Nephron (organoid): ENCODE data around the gene CDYL.

ENCODE experiments used
- H3K27ac Mint-ChIP-seq, 3 experiments: 2 replicates each; pipeline ENCODE4 v1.8.0; 2020; ENCODE audit warnings: mixed read lengths in 3 of 3, mild to moderate bottlenecking in 2 of 3, moderate library complexity in 1 of 3
- H3K27me3 Mint-ChIP-seq: 2 replicates; pipeline ENCODE4 v1.8.0; 2021; ENCODE audit warnings: low read depth, mild to moderate bottlenecking, moderate library complexity, mixed read lengths
- H3K36me3 Mint-ChIP-seq: 2 replicates; pipeline ENCODE4 v1.8.0; 2020; ENCODE audit warnings: low read depth, mixed read lengths
- H3K4me1 Mint-ChIP-seq: 2 replicates; pipeline ENCODE4 v1.8.0; 2020; ENCODE audit warnings: mixed read lengths
- H3K4me3 Mint-ChIP-seq, 3 experiments: 2 replicates each; pipeline ENCODE4 v1.8.0; 2020; ENCODE audit warnings: mild to moderate bottlenecking in 3 of 3, mixed read lengths in 3 of 3, moderate library complexity in 2 of 3
- H3K9me3 Mint-ChIP-seq: 2 replicates; pipeline ENCODE4 v1.8.0; 2020; ENCODE audit warnings: mixed read lengths
- TF ChIP-seq, protein P1 (sequence below), 3 experiments: fragments of 200-600 bp; sonication (generic); IDR thresholded peaks; one replicate each; pipeline ENCODE4 v1.5.0; 2021; ENCODE audit warnings: antibody characterized with exemption in 3 of 3; ENCODE audit not compliant: unreplicated experiment in 3 of 3

The CDYL gene

DNA sequence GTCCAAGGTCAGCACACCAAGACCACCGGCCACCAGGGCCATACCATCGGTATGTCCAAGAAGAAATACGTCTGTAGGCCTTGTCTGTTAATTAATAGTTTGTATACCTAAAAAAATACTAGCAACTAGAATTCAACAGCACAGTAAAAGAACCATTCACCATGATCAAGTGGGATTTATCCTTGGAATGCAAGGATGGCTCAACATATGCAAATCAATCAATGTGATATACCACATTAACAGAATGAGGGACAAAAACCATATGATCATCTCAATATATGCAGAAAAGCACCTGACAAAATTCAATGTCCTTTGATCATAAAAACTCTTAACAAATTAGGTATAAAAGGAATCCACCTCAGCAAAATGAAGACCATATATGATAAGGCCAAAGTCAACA lies 203.2 kb downstream of the CDYL start:
- H3K9me3 Mint-ChIP-seq = peaks cover 33% of the 10 kb centered on the region
- peaks cover 12% of the 10 kb centered on the region for H3K36me3 Mint-ChIP-seq
- H3K27me3 Mint-ChIP-seq = no peaks in the 10 kb centered on the region
- H3K4me3 Mint-ChIP-seq = no peak overlapping the region
- no peak overlapping the region for H3K27ac Mint-ChIP-seq
- TF ChIP-seq, protein P1, sequence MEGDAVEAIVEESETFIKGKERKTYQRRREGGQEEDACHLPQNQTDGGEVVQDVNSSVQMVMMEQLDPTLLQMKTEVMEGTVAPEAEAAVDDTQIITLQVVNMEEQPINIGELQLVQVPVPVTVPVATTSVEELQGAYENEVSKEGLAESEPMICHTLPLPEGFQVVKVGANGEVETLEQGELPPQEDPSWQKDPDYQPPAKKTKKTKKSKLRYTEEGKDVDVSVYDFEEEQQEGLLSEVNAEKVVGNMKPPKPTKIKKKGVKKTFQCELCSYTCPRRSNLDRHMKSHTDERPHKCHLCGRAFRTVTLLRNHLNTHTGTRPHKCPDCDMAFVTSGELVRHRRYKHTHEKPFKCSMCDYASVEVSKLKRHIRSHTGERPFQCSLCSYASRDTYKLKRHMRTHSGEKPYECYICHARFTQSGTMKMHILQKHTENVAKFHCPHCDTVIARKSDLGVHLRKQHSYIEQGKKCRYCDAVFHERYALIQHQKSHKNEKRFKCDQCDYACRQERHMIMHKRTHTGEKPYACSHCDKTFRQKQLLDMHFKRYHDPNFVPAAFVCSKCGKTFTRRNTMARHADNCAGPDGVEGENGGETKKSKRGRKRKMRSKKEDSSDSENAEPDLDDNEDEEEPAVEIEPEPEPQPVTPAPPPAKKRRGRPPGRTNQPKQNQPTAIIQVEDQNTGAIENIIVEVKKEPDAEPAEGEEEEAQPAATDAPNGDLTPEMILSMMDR (IDR thresholded peaks at IDR 0.05; ENCODE audit: unreplicated experiment in 3 of 3) = no peak
- peaks cover 5% of the 10 kb centered on the region for H3K4me1 Mint-ChIP-seq

DNA sequence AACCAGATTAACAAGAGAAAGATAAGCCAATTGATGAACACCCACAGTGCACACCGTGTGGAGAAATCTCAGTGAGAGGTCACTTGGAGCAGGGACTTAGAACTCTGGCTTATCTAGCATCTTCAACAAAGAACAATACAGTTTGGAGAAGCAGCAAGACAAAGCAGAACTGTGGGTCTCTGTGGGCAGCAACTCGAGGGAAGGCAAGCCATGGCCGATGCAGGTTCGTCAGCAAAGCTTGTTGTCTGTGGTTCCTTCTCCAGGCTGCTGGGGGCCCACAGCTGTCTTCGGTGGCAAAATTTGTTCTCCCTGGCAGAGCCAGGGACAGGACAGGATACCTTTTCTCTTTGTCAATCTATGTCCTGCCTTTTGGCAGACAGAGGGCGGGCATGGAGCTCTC lies 205.6 kb downstream of the CDYL start:
- peaks cover 13% of the 10 kb centered on the region for H3K36me3 Mint-ChIP-seq
- H3K27me3 Mint-ChIP-seq = no peaks in the 10 kb centered on the region
- H3K4me1 Mint-ChIP-seq = no peaks in the 10 kb centered on the region

DNA sequence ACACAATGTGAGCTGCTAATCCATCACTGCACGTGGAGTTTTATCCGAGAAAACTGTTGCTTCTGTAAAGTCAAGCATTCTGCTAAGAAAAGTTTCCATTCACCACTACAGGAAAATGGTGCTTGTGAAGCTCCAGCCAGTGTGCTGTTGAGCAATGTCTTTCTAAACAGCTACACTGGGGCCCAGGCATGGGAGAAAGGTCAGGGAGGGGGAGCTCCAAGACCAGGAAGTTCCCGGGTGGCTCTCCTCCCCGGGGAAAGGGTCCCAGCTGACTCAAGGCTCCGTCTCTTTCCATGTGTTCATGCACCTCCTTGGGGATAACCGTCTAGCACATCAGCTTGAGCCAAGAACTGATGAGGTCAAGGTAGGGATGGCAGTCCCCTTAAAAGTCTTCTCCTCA lies 207.1 kb downstream of the CDYL start:
- Mint-ChIP-seq H3K27me3 (no peaks in the 10 kb centered on the region), H3K36me3 (peaks cover 7% of the 10 kb centered on the region), H3K4me3 (no peak overlapping the region), H3K4me1 (no peaks in the 10 kb centered on the region), H3K9me3 (peaks cover 20% of the 10 kb centered on the region), H3K27ac (no peak overlapping the region)
- TF ChIP-seq, protein P1 (IDR thresholded peaks at IDR 0.05; ENCODE audit: unreplicated experiment in 3 of 3) = no peak

More for the DNA sequence above, 205.6 kb downstream of the CDYL start:
- TF ChIP-seq, protein P1 (IDR thresholded peaks at IDR 0.05; ENCODE audit: unreplicated experiment in 3 of 3) = no peak
- Mint-ChIP-seq H3K27ac (no peak overlapping the region), H3K4me3 (no peak overlapping the region), H3K9me3 (peaks cover 27% of the 10 kb centered on the region)

DNA sequence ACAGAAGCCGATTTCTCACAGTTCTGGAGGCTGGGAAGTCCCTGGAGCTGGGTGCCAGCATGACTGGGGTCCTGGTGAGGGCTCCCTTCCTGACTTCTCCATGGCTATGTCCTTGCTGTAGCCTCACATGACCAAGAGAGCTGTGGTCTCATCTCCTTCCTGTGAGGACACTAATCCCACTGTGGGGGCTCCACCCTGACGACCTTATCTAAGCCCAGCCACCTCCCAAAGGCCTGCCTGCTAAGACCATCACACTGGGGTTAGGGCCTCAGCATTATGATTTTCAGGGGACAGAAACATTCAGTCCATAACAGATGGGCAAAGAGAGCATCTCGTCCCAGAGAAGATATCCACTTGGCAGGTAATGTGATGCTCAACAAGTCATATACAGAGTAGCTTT lies 210.8 kb downstream of the CDYL start:
- H3K9me3 Mint-ChIP-seq = peaks cover 2% of the 10 kb centered on the region

DNA sequence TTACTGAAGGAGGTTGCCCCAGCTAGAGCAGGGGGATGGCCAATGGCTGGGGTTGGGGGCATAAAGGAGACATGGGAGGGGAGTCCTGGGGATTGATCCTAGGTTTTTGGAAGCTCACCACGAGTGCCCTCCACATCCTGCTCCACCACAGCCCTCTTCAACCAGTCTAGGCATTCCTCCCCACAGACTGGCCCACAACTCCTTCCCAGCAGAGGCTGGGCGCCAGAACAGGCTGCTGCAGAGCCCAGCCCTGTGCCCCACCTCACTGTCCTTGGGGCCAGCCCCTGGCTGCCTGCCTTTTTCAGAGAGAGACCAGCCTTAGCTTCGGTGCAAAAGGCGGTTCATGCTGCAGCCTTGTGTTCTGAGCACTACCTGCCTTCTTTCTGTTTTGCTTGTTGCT lies 211.2 kb downstream of the CDYL start:
- H3K9me3 Mint-ChIP-seq = peaks cover 2% of the 10 kb centered on the region
- H3K4me3 Mint-ChIP-seq = no peak overlapping the region
- H3K36me3 Mint-ChIP-seq = peaks cover 22% of the 10 kb centered on the region
- TF ChIP-seq, protein P1 (IDR thresholded peaks at IDR 0.05; ENCODE audit: unreplicated experiment in 3 of 3) = no peak
- H3K27ac Mint-ChIP-seq = no peak overlapping the region
- no peaks in the 10 kb centered on the region for H3K27me3 Mint-ChIP-seq
- no peaks in the 10 kb centered on the region for H3K4me1 Mint-ChIP-seq

More for the DNA sequence above, 210.8 kb downstream of the CDYL start:
- no peaks in the 10 kb centered on the region for H3K4me1 Mint-ChIP-seq
- no peak overlapping the region for H3K27ac Mint-ChIP-seq
- TF ChIP-seq, protein P1 (IDR thresholded peaks at IDR 0.05; ENCODE audit: unreplicated experiment in 3 of 3) = no peak
- peaks cover 20% of the 10 kb centered on the region for H3K36me3 Mint-ChIP-seq
- no peak overlapping the region for H3K4me3 Mint-ChIP-seq
- H3K27me3 Mint-ChIP-seq = no peaks in the 10 kb centered on the region

DNA sequence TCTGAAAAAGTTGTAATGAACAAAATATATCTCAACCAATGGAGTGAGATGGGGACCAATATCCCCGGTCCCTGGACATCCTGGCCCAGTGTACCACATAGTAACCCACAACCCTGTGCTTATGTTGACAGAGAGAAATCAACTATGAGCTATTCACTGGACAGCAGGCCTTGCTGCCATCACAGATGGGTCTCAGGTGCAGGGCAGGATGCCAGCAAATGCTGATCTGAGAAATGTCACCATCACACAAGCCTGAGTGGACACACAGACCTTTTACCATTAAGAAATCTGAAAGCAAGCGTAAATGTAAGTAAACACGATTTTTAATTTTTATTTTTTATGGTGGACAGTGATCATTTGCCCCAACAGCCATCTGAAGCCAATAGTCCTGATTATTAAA lies 218.5 kb downstream of the CDYL start:
- H3K4me1 Mint-ChIP-seq = no peaks in the 10 kb centered on the region
- H3K36me3 Mint-ChIP-seq = peaks cover 68% of the 10 kb centered on the region
- TF ChIP-seq, protein P1 (IDR thresholded peaks at IDR 0.05; ENCODE audit: unreplicated experiment in 3 of 3) = no peak
- H3K27ac Mint-ChIP-seq = no peak overlapping the region
- H3K4me3 Mint-ChIP-seq = no peak overlapping the region
- peaks cover 2% of the 10 kb centered on the region for H3K9me3 Mint-ChIP-seq
- H3K27me3 Mint-ChIP-seq = no peaks in the 10 kb centered on the region
